Vagina (tissue), 2 donors: Measurements from ENCODE around the gene LY6G6C. TPM values are rescaled to one million over a fixed set of nuclear protein-coding genes. Genes with fewer than 3 reads are reported as not detected.

Experiments
- DNase-seq, 2 donors: peaks; one replicate each; pipeline ENCODE4 v3.0.0-alpha.2; 2017; ENCODE audit errors: extremely low spot score in 2 of 2
- H3K27ac ChIP-seq: fragments of 200-600 bp; sonication (generic); one replicate; pipeline ENCODE4 v1.5.1; 2019
- H3K27me3 ChIP-seq: fragments of 200-600 bp; sonication (generic); one replicate; pipeline ENCODE4 v1.5.1; 2019
- H3K36me3 ChIP-seq, 2 donors: fragments of 200-600 bp; sonication (generic); one replicate each; pipeline ENCODE4 v1.5.1; 2017 to 2019
- H3K4me1 ChIP-seq: fragments of 200-600 bp; sonication (generic); one replicate; pipeline ENCODE4 v1.5.1; 2019
- H3K4me3 ChIP-seq, 2 donors: fragments of 200-600 bp; sonication (generic); 1 replicate in 1 of 2; 2 replicates in 1 of 2; pipeline ENCODE4 v1.5.1; 2016 to 2019
- H3K9me3 ChIP-seq: fragments of 200-600 bp; sonication (generic); one replicate; pipeline ENCODE4 v1.5.1; 2019
- POLR2A ChIP-seq, 2 donors: fragments of 450-650 bp; IDR thresholded peaks; one replicate each; pipeline ENCODE4 v1.6.1; 2017; ENCODE audit warnings: antibody characterized with exemption in 2 of 2, mild to moderate bottlenecking in 2 of 2, moderate library complexity in 2 of 2
- POLR2AphosphoS5 ChIP-seq, 2 donors: sonication (generic); formaldehyde crosslinking; IDR thresholded peaks; one replicate each; pipeline ENCODE4 v1.9.0; 2017; ENCODE audit warnings: antibody characterized with exemption in 2 of 2, mild to moderate bottlenecking in 2 of 2, low read depth in 1 of 2; ENCODE audit not compliant: insufficient read depth in 1 of 2
- intact Hi-C: fragments of 100-400 bp; cut with DNase I; formaldehyde crosslinking; loops from one replicate; pipeline ENCODE4 v1.15.1; 2023
- microRNA-seq: library from miRNA; unstranded; fragments of <30 nt; microRNA quantifications from one replicate; pipeline ENCODE4, GENCODE V29; 2017; ENCODE audit warnings: borderline number of aligned reads, borderline replicate concordance
- small RNA-seq: library from RNA; depleted of rRNA; stranded (forward); fragments of <200 nt; gene quantifications from one replicate; pipeline ENCODE3, GENCODE V24; 2016
- total RNA-seq: library from RNA; depleted of rRNA; stranded (reverse); fragments of >200 nt; gene quantifications from one replicate; pipeline ENCODE4 v1.2.3, GENCODE V29; 2016
- TF ChIP-seq, protein P1 (sequence below), 3 experiments: fragments of 450-650 bp in 2 of 3; fragments of 200-600 bp in 1 of 3; sonication (generic) in 1 of 3; IDR thresholded peaks; one replicate each; pipeline ENCODE4 v1.5.1; 2017 to 2019; ENCODE audit warnings: antibody characterized with exemption in 3 of 3, mild to moderate bottlenecking in 2 of 3, moderate library complexity in 2 of 3

LY6G6C gene
- total RNA-seq, 1 donor from 2014 or later, result not detected

GRCh38 chr6:31676322-31676903 lies 45.1 kb downstream of the LY6G6C start:
- intact Hi-C loops, result loop anchor here (10.0 kb wide), 1 partner anchor 278 kb away; the partner anchor contains the start of genes NELFE and SKIC2
- peaks cover 11% of the 10 kb centered on the region for H3K4me1 ChIP-seq
- TF ChIP-seq POLR2A (IDR thresholded peaks at IDR 0.05) (no peak), POLR2AphosphoS5 (IDR thresholded peaks at IDR 0.05; ENCODE audit: insufficient read depth in 1 of 2, low read depth in 1 of 2) (no peak)
- TF ChIP-seq, protein P1, sequence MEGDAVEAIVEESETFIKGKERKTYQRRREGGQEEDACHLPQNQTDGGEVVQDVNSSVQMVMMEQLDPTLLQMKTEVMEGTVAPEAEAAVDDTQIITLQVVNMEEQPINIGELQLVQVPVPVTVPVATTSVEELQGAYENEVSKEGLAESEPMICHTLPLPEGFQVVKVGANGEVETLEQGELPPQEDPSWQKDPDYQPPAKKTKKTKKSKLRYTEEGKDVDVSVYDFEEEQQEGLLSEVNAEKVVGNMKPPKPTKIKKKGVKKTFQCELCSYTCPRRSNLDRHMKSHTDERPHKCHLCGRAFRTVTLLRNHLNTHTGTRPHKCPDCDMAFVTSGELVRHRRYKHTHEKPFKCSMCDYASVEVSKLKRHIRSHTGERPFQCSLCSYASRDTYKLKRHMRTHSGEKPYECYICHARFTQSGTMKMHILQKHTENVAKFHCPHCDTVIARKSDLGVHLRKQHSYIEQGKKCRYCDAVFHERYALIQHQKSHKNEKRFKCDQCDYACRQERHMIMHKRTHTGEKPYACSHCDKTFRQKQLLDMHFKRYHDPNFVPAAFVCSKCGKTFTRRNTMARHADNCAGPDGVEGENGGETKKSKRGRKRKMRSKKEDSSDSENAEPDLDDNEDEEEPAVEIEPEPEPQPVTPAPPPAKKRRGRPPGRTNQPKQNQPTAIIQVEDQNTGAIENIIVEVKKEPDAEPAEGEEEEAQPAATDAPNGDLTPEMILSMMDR (IDR thresholded peaks at IDR 0.05), result no peak
- H3K9me3 ChIP-seq, result no peaks in the 10 kb centered on the region
- no peak overlapping the region for H3K27ac ChIP-seq
- no peak for DNase-seq
- H3K27me3 ChIP-seq, result no peaks in the 10 kb centered on the region
- H3K4me3 ChIP-seq, result no peak overlapping the region
- H3K36me3 ChIP-seq, result peaks cover 3 to 20% of the 10 kb centered on the region in 2 donors

DNA sequence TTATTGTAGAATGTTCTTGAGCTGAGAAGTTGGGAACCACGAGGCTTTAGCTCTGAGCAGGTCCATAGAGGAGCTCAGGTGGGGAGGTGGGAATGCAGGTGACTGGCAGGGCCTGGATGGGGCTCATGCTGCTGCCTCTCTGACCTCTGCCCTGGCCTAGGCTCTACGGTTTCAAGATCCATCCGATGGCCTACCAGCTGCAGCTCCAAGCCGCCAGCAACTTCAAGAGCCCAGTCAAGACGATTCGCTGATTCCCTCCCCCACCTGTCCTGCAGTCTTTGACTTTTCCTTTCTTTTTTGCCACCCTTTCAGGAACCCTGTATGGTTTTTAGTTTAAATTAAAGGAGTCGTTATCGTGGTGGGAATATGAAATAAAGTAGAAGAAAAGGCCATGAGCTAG lies 51.9 kb downstream of the LY6G6C start, which contains the start of gene LY6G5B:
Gene LY6G5B, plus strand, starts transcription at position 301 of the 400 bp plus-strand sequence. CDS start 975 bp downstream, outside the sequence.
- H3K27ac ChIP-seq, result no peak within 1 kb of the TSS
- H3K36me3 ChIP-seq, result peaks cover 3 to 67% of the 10 kb centered on the region in 2 donors
- TF ChIP-seq, protein P1 (IDR thresholded peaks at IDR 0.05), result no peak
- no peak for TF ChIP-seq POLR2AphosphoS5 (IDR thresholded peaks at IDR 0.05; ENCODE audit: insufficient read depth in 1 of 2, low read depth in 1 of 2)
- TF ChIP-seq POLR2A (IDR thresholded peaks at IDR 0.05), result no peak
- H3K4me3 ChIP-seq, result no peak within 1 kb of the TSS
- H3K9me3 ChIP-seq, result no peaks in the 10 kb centered on the region
- H3K4me1 ChIP-seq, result peaks cover 24% of the 10 kb centered on the region
- DNase-seq, result no peak
- no peaks in the 10 kb centered on the region for H3K27me3 ChIP-seq
- intact Hi-C loops, result loop anchor here (2.0 to 10.0 kb wide), 2 partner anchors 31 to 285 kb away; partner anchors contain the start of genes NELFE and SKIC2

Small RNA genes lying within 50 kb of the gene (microRNA-seq; reads per million reads assigned to microRNA genes)
- not detected for gene MIR4646

Small RNA genes lying within 50 kb of the gene (small RNA-seq; reads per million reads assigned to genes)
- gene LY6G6D (not detected), gene MIR4646 (not detected), gene MSH5-SAPCD1 (not detected), gene RNU6-850P (not detected), gene SAPCD1 (not detected)

Other genes starting within 250 kb of the LY6G6C start
- 3.2 TPM for gene MICB, start 223.6 kb downstream of the LY6G6C start, total RNA-seq
- not detected for gene MCCD1, start 192.8 kb downstream of the LY6G6C start, total RNA-seq
- 299 TPM for gene DDX39B, start 179.7 kb downstream of the LY6G6C start, total RNA-seq
- gene ATP6V1G2, start 175.1 kb downstream of the LY6G6C start, total RNA-seq, result 5.4 TPM
- 14.2 TPM for gene NFKBIL1, start 174.1 kb downstream of the LY6G6C start, total RNA-seq
- gene LTA, start 149.5 kb downstream of the LY6G6C start, total RNA-seq, result not detected
- not detected for gene TNF, start 146.2 kb downstream of the LY6G6C start, total RNA-seq
- 5.4 TPM for gene LTB, start 139.3 kb downstream of the LY6G6C start, total RNA-seq
- not detected for gene LST1, start 135.5 kb downstream of the LY6G6C start, total RNA-seq
- gene NCR3, start 128.7 kb downstream of the LY6G6C start, total RNA-seq, result not detected
- 25.0 TPM for gene AIF1, start 106.5 kb downstream of the LY6G6C start, total RNA-seq
- 74.6 TPM for gene PRRC2A, start 101.0 kb downstream of the LY6G6C start, total RNA-seq
- gene BAG6, start 69.1 kb downstream of the LY6G6C start, total RNA-seq, result 139 TPM
- gene APOM, start 65.9 kb downstream of the LY6G6C start, total RNA-seq, result not detected
- gene C6orf47, start 61.0 kb downstream of the LY6G6C start, total RNA-seq, result 15.2 TPM
- gene GPANK1, start 56.7 kb downstream of the LY6G6C start, total RNA-seq, result 16.9 TPM
- gene CSNK2B, start 55.7 kb downstream of the LY6G6C start, total RNA-seq, result 219 TPM
- 7.4 TPM for gene LY6G5B, start 51.8 kb downstream of the LY6G6C start, total RNA-seq
- gene LY6G5C, start 40.7 kb downstream of the LY6G6C start, total RNA-seq, result 1.7 TPM
- 53.0 TPM for gene ABHD16A, start 18.4 kb downstream of the LY6G6C start, total RNA-seq
- not detected for gene LY6G6F, start 14.9 kb downstream of the LY6G6C start, total RNA-seq
- gene LY6G6D, start 6.4 kb downstream of the LY6G6C start, total RNA-seq, result not detected
- gene MPIG6B, start 1.6 kb upstream of the LY6G6C start, total RNA-seq, result not detected
- gene DDAH2, start 7.6 kb upstream of the LY6G6C start, total RNA-seq, result 108 TPM
- gene CLIC1, start 14.8 kb upstream of the LY6G6C start, total RNA-seq, result 250 TPM
- gene MSH5, start 18.3 kb upstream of the LY6G6C start, total RNA-seq, result 11.0 TPM
- not detected for gene SAPCD1, start 40.9 kb upstream of the LY6G6C start, total RNA-seq
- 0.74 TPM for gene VWA7, start 55.6 kb upstream of the LY6G6C start, total RNA-seq
- 39.8 TPM for gene VARS1, start 74.0 kb upstream of the LY6G6C start, total RNA-seq
- gene LSM2, start 85.2 kb upstream of the LY6G6C start, total RNA-seq, result 51.6 TPM
- 0.98 TPM for gene HSPA1L, start 93.5 kb upstream of the LY6G6C start, total RNA-seq
- gene HSPA1A, start 93.8 kb upstream of the LY6G6C start, total RNA-seq, result 345 TPM
- gene HSPA1B, start 106.0 kb upstream of the LY6G6C start, total RNA-seq, result 466 TPM
- 26.0 TPM for gene NEU1, start 141.1 kb upstream of the LY6G6C start, total RNA-seq
- 5.9 TPM for gene SLC44A4, start 157.3 kb upstream of the LY6G6C start, total RNA-seq
- 45.2 TPM for gene EHMT2, start 176.0 kb upstream of the LY6G6C start, total RNA-seq
- gene ZBTB12, start 180.3 kb upstream of the LY6G6C start, total RNA-seq, result 1.7 TPM
- gene C2, start 206.0 kb upstream of the LY6G6C start, total RNA-seq, result 2.9 TPM
- 9.6 TPM for gene CFB, start 224.3 kb upstream of the LY6G6C start, total RNA-seq
- gene NELFE, start 237.2 kb upstream of the LY6G6C start, total RNA-seq, result 100 TPM
- gene SKIC2, start 237.4 kb upstream of the LY6G6C start, total RNA-seq, result 35.4 TPM